Breast epithelium (tissue), 3 donors: ENCODE measurements around the gene ELP1.

Source experiments
- CTCF ChIP-seq, 3 donors: fragments of 450-650 bp; IDR thresholded peaks; one replicate each; pipeline ENCODE4 v1.5.1; 2016 to 2017; ENCODE audit warnings: antibody characterized with exemption in 3 of 3, mild to moderate bottlenecking in 3 of 3, moderate library complexity in 3 of 3
- POLR2A ChIP-seq: fragments of 450-650 bp; IDR thresholded peaks from one replicate; pipeline ENCODE4 v1.6.1; 2016; ENCODE audit warnings: antibody characterized with exemption, mild to moderate bottlenecking, moderate library complexity
- POLR2AphosphoS5 ChIP-seq, 3 donors: sonication (generic); formaldehyde crosslinking; IDR thresholded peaks; one replicate each; pipeline ENCODE4 v1.6.1; 2017; ENCODE audit warnings: antibody characterized with exemption in 3 of 3

- TF ChIP-seq CTCF (IDR thresholded peaks at IDR 0.05) (no peak), POLR2A (no peak), POLR2AphosphoS5 (IDR thresholded peaks at IDR 0.05) (no peak)
Measured at GRCh38 chr9:108956631-108957026, 22.7 kb upstream of the ELP1 start.
